Measurements from ENCODE around the gene ZNF618. TPM values are rescaled to one million over a fixed set of nuclear protein-coding genes. Genes with fewer than 3 reads are reported as not detected.

Gene ZNF618
- total and polyA plus RNA-seq, 8 donors = 5.1 to 14.0 (median 8.1) TPM

DNA sequence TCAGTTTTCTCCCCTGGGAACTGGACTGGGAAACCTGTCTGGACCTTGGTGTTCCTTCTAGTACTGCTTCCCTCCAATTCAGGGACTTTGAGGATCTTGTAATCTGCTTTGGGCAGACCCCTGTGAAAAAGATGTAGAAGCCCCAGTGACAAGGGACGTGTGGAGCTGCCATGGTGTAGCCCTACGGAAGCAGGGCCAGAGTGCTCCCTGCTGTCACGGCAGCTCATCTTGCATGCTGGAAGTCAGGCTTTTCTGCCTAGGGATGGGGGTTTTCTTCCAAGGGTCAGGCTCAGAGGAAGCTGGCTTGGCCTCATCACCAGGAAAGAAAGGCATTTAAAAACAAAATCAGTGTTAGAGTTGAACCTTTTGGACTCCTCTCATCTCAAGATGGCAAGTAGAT, 115.6 kb downstream of the ZNF618 start:
- peaks cover 12 to 22% (median 16%) of the 10 kb centered on the region in 3 donors for H3K4me1 ChIP-seq
- TF ChIP-seq, protein P1, sequence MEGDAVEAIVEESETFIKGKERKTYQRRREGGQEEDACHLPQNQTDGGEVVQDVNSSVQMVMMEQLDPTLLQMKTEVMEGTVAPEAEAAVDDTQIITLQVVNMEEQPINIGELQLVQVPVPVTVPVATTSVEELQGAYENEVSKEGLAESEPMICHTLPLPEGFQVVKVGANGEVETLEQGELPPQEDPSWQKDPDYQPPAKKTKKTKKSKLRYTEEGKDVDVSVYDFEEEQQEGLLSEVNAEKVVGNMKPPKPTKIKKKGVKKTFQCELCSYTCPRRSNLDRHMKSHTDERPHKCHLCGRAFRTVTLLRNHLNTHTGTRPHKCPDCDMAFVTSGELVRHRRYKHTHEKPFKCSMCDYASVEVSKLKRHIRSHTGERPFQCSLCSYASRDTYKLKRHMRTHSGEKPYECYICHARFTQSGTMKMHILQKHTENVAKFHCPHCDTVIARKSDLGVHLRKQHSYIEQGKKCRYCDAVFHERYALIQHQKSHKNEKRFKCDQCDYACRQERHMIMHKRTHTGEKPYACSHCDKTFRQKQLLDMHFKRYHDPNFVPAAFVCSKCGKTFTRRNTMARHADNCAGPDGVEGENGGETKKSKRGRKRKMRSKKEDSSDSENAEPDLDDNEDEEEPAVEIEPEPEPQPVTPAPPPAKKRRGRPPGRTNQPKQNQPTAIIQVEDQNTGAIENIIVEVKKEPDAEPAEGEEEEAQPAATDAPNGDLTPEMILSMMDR (IDR thresholded peaks at IDR 0.05) = no peak
- 92 to 94% methylated on average over 3 of the region's 3 CpGs for WGBS, 2 donors
- DNase-seq (no peak), FAIRE-seq (no peak), ATAC-seq (no peak)
- no peaks in the 10 kb centered on the region for H3K27me3 ChIP-seq
- no peaks in the 10 kb centered on the region for H3K9me3 ChIP-seq
- intact Hi-C loops (cut with DNase I) = loop anchor here in 1 of 3 donors (10.0 kb wide), 1 partner anchor 77 kb away; no protein-coding TSS in a partner anchor
- H3K36me3 ChIP-seq = peaks cover 0 to 15% (median 0%) of the 10 kb centered on the region in 3 donors
- H3K27ac ChIP-seq = no peak overlapping the region
- H3K4me3 ChIP-seq = no peak overlapping the region

- Histone ChIP-seq H3K27ac (peak overlapping the region in 2 of 4 donors; percentile 59 to 60), H3K27me3 (no peaks in the 10 kb centered on the region), H3K4me3 (no peak overlapping the region), H3K4me1 (peaks cover 12 to 22% (median 16%) of the 10 kb centered on the region in 3 donors), H3K36me3 (peaks cover 0 to 15% (median 0%) of the 10 kb centered on the region in 3 donors), H3K9me3 (no peaks in the 10 kb centered on the region)
- peak; percentile 23 to 48 (median 46) for ATAC-seq
- TF ChIP-seq, protein P1 (IDR thresholded peaks at IDR 0.05) = no peak
- intact Hi-C loops (cut with DNase I) = loop anchor here in 1 of 3 donors (10.0 kb wide), 1 partner anchor 78 kb away; no protein-coding TSS in a partner anchor
- FAIRE-seq = no peak
- WGBS, 2 donors = 49 to 53% methylated on average over 15 of the region's 15 CpGs
- DNase-seq = peak in 4 of 6 donors; percentile 48 to 64 (median 58)
Observed at GRCh38 chr9:113992276-113992951, 116.3 kb downstream of the ZNF618 start.

DNA sequence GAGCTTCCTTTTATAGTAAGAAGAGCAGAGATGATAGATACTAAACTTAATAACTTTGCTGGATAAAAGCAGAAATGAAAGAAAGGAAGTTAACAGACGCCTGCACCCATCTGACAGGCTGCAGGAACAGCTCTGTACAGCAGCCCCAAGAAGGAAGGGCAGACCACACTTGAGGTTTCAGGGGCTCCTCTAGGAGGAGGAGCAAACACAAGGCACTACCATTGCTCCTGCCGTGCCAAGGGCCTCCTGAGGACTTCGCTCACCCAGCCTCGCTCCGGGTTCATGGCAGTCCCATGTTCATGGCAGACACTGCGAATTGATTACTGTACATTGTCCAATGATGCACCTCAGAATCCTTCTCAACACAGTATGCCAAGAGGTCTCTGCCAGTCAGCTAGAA, 116.9 kb downstream of the ZNF618 start:
- no peak for DNase-seq
- 82 to 85% methylated on average over 6 of the region's 6 CpGs for WGBS, 2 donors
- Histone ChIP-seq H3K4me1 (peaks cover 12 to 22% (median 16%) of the 10 kb centered on the region in 3 donors), H3K4me3 (no peak overlapping the region), H3K9me3 (no peaks in the 10 kb centered on the region), H3K36me3 (peaks cover 0 to 15% (median 0%) of the 10 kb centered on the region in 3 donors), H3K27ac (peak overlapping the region in 1 of 4 donors; percentile 60), H3K27me3 (no peaks in the 10 kb centered on the region)
- intact Hi-C loops (cut with DNase I) = loop anchor here in 1 of 3 donors (10.0 kb wide), 1 partner anchor 78 kb away; no protein-coding TSS in a partner anchor
- ATAC-seq = peak in 2 of 4 donors; percentile 1 to 25
- TF ChIP-seq, protein P1 (IDR thresholded peaks at IDR 0.05) = no peak
- no peak for FAIRE-seq

DNA sequence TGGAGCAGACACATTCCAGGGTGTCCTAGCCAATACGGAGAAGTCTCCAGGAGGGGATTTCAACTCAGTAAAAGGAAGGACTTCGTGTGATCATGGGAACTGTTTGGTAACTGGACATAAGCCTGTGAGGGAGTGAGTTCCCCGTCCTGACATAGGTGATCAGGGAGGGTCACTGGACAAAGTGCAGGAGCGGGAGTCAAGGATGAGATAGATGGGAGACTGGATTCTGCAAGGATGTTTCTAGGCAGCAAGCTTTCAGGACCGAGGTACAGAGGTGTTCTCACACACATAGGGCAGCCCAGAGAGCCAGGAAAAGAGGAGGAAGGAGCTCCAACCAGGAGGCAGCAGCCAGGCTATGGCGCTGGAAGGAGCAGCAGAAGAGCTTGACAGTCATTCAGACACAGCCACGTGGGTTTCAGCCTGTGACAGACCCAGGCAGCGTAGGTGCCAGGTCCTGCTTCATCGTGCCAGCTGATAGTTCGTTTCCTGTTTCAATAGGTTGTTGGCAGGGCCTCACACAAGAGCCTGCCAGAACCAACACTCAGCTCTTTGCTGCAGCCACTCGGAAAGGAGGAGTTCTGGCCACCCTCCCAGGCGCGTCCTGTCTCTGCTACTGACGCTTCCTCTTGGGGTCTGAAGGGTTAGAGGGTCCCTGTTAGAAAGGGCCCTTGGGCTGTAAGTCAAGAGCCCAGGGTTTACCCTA, 117.9 kb downstream of the ZNF618 start:
- WGBS, 2 donors = 12 to 13% methylated on average over 14 of the region's 14 CpGs
- H3K36me3 ChIP-seq = peaks cover 0 to 7% (median 0%) of the 10 kb centered on the region in 3 donors
- TF ChIP-seq, protein P1 (IDR thresholded peaks at IDR 0.05) = no peak
- no peaks in the 10 kb centered on the region for H3K9me3 ChIP-seq
- H3K4me1 ChIP-seq = peaks cover 12 to 22% (median 16%) of the 10 kb centered on the region in 3 donors
- no peaks in the 10 kb centered on the region for H3K27me3 ChIP-seq
- intact Hi-C loops (cut with DNase I) = loop anchor here in 1 of 3 donors (10.0 kb wide), 1 partner anchor 79 kb away; no protein-coding TSS in a partner anchor
- peak overlapping the region in 2 of 4 donors; percentile 46 to 68 for H3K27ac ChIP-seq
- FAIRE-seq (no peak), DNase-seq (peak; percentile 81 to 96 (median 92)), ATAC-seq (peak; percentile 94 to 98 (median 96))
- H3K4me3 ChIP-seq = no peak overlapping the region
